H1 (cell line): ENCODE measurements around the gene TCEANC.

Source experiments
- CTCF ChIP-seq, 3 experiments: IDR thresholded peaks; 1 replicate in 2 of 3; 2 replicates in 1 of 3; pipeline versions ENCODE4 v1.5.1 to v1.6.1; 2011; ENCODE audit warnings: low read length in 3 of 3, mild to moderate bottlenecking in 3 of 3, inconsistent platforms in 2 of 3, low read depth in 1 of 3, moderate library complexity in 1 of 3; ENCODE audit not compliant: insufficient read depth in 1 of 3; ENCODE audit errors: control extremely low read depth in 1 of 3
- FOSL1 ChIP-seq: IDR thresholded peaks from 2 replicates; pipeline ENCODE4 v1.6.1; 2011; ENCODE audit warnings: mild to moderate bottlenecking, low read depth, low read length, moderate library complexity; ENCODE audit not compliant: insufficient read depth
- POLR2A ChIP-seq, 2 experiments: IDR thresholded peaks; 1 replicate in 1 of 2; 2 replicates in 1 of 2; pipeline ENCODE4 v1.6.1; 2011; ENCODE audit warnings: low read depth in 2 of 2, low read length in 2 of 2, mild to moderate bottlenecking in 2 of 2; ENCODE audit errors: control extremely low read depth in 1 of 2
- SP1 ChIP-seq: IDR thresholded peaks from 2 replicates; pipeline ENCODE4 v1.6.1; 2011; ENCODE audit warnings: low read depth, low read length
- TF ChIP-seq, protein P1 (sequence below): IDR thresholded peaks from 2 replicates; pipeline ENCODE4 v1.6.1; 2012; ENCODE audit warnings: inconsistent platforms

- TF ChIP-seq FOSL1, result no peak
- TF ChIP-seq SP1, result no peak
- no peak for TF ChIP-seq CTCF (IDR thresholded peaks at IDR 0.05; ENCODE audit: control extremely low read depth in 1 of 3, insufficient read depth in 1 of 3, low read depth in 1 of 3, low read length in 3 of 3)
- TF ChIP-seq, protein P1, sequence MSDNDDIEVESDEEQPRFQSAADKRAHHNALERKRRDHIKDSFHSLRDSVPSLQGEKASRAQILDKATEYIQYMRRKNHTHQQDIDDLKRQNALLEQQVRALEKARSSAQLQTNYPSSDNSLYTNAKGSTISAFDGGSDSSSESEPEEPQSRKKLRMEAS, result no peak
- no peak for TF ChIP-seq POLR2A (IDR thresholded peaks at IDR 0.05; ENCODE audit: control extremely low read depth in 1 of 2, low read depth in 2 of 2, low read length in 2 of 2)
These were observed 15.0 kb downstream of the TCEANC start for GRCh38 chrX:13667919-13668318.
